Right forelimb (tissue), 1 donor: Measurements from ENCODE around the gene XYLT1.

Experiments
- DNase-seq: peaks from one replicate; pipeline ENCODE4 v3.0.0-alpha.2; 2018

The XYLT1 gene

GRCh38 chr16:17369421-17370222, 101.1 kb downstream of the XYLT1 start:
- DNase-seq = no peak

GRCh38 chr16:17368951-17369350, 101.8 kb downstream of the XYLT1 start:
- no peak for DNase-seq

GRCh38 chr16:17368446-17368845, 102.3 kb downstream of the XYLT1 start:
- no peak for DNase-seq

GRCh38 chr16:17367923-17368322, 102.8 kb downstream of the XYLT1 start:
- no peak for DNase-seq

- no peak for DNase-seq
Observed at GRCh38 chr16:17367036-17367435, 103.7 kb downstream of the XYLT1 start.

GRCh38 chr16:17366299-17366961, 104.3 kb downstream of the XYLT1 start:
- no peak for DNase-seq

GRCh38 chr16:17365591-17366298, 105.0 kb downstream of the XYLT1 start:
- DNase-seq = no peak

- DNase-seq = no peak
Observed at GRCh38 chr16:17365211-17365541, 105.6 kb downstream of the XYLT1 start.

- DNase-seq = no peak
Observed at GRCh38 chr16:17364319-17365210, 106.2 kb downstream of the XYLT1 start.

- DNase-seq = no peak
Observed at GRCh38 chr16:17362946-17363345, 107.8 kb downstream of the XYLT1 start.

GRCh38 chr16:17362183-17362582, 108.6 kb downstream of the XYLT1 start:
- no peak for DNase-seq

- DNase-seq = no peak
Observed at GRCh38 chr16:17360693-17361122, 110.1 kb downstream of the XYLT1 start.

GRCh38 chr16:17359788-17360390, 110.9 kb downstream of the XYLT1 start:
- no peak for DNase-seq

GRCh38 chr16:17358846-17359245, 111.9 kb downstream of the XYLT1 start:
- DNase-seq = no peak

GRCh38 chr16:17358355-17358754, 112.4 kb downstream of the XYLT1 start:
- no peak for DNase-seq

- no peak for DNase-seq
Observed at GRCh38 chr16:17357307-17358062, 113.3 kb downstream of the XYLT1 start.

GRCh38 chr16:17356243-17356933, 114.4 kb downstream of the XYLT1 start:
- no peak for DNase-seq

- DNase-seq = no peak
Observed at GRCh38 chr16:17354685-17355084, 116.1 kb downstream of the XYLT1 start.

- no peak for DNase-seq
Observed at GRCh38 chr16:17354141-17354601, 116.6 kb downstream of the XYLT1 start.

GRCh38 chr16:17353561-17353960, 117.2 kb downstream of the XYLT1 start:
- no peak for DNase-seq
